GM23338 (cell line): ENCODE results near the gene CCDC127. TPM values are rescaled to one million over a fixed set of nuclear protein-coding genes. Genes with fewer than 3 reads are reported as not detected.

Source experiments
- ATAC-seq: fragments of 200-7000 bp; cut with Tn5 transposase; 3 replicates; pipeline ENCODE4 v1.9.1; 2020
- DNase-seq: peaks from one replicate; pipeline ENCODE4 v3.0.0-alpha.2; 2015; ENCODE audit warnings: low spot score
- H2AFZ ChIP-seq: fragments of 200-600 bp; sonication (generic); 2 replicates; pipeline ENCODE4 v1.8.0; 2016; ENCODE audit warnings: antibody characterized with exemption, mild to moderate bottlenecking, moderate library complexity
- H3F3A ChIP-seq: fragments of 200-600 bp; sonication (generic); replicated peaks from 2 replicates; pipeline ENCODE4 v1.8.0; 2017; ENCODE audit warnings: antibody characterized with exemption, mixed run types, low read depth
- H3K27ac ChIP-seq: fragments of 200-600 bp; sonication (generic); 2 replicates; pipeline ENCODE4 v1.6.1; 2016; ENCODE audit warnings: low read depth
- H3K27me3 ChIP-seq: fragments of 200-600 bp; sonication (generic); 2 replicates; pipeline ENCODE4 v1.8.0; 2016; ENCODE audit warnings: mild to moderate bottlenecking, mixed run types, moderate library complexity; ENCODE audit not compliant: insufficient read depth
- H3K36me3 ChIP-seq: fragments of 200-600 bp; sonication (generic); 2 replicates; pipeline ENCODE4 v1.8.0; 2016; ENCODE audit warnings: mild to moderate bottlenecking; ENCODE audit not compliant: insufficient read depth
- H3K4me1 ChIP-seq: fragments of 200-600 bp; sonication (generic); 2 replicates; pipeline ENCODE4 v1.8.0; 2016; ENCODE audit warnings: mild to moderate bottlenecking, moderate library complexity; ENCODE audit not compliant: insufficient read depth
- H3K4me2 ChIP-seq: fragments of 200-600 bp; sonication (generic); 2 replicates; pipeline ENCODE4 v1.7.1; 2017; ENCODE audit warnings: mixed run types
- H3K4me3 ChIP-seq: fragments of 200-600 bp; sonication (generic); 2 replicates; pipeline ENCODE4 v1.6.1; 2016; ENCODE audit warnings: mixed run types
- H3K79me2 ChIP-seq: fragments of 200-600 bp; sonication (generic); replicated peaks from 2 replicates; pipeline ENCODE4 v1.8.0; 2017; ENCODE audit warnings: mild to moderate bottlenecking; ENCODE audit not compliant: insufficient read depth
- H3K9me2 ChIP-seq: fragments of 200-600 bp; sonication (generic); 2 replicates; pipeline ENCODE4 v1.8.0; 2017; ENCODE audit not compliant: insufficient read depth
- H4K20me1 ChIP-seq: fragments of 200-600 bp; sonication (generic); replicated peaks from 2 replicates; pipeline ENCODE4 v1.8.0; 2017; ENCODE audit warnings: mild to moderate bottlenecking; ENCODE audit not compliant: insufficient read depth
- H3K27ac Mint-ChIP-seq: 2 replicates; pipeline ENCODE4 v1.8.0; 2020; ENCODE audit warnings: inconsistent platforms, mild to moderate bottlenecking, moderate library complexity, mixed read lengths
- H3K27me3 Mint-ChIP-seq: 3 replicates; pipeline ENCODE4 v1.8.0; 2022; ENCODE audit warnings: low read depth, mild to moderate bottlenecking, moderate library complexity, mixed read lengths, inconsistent platforms; ENCODE audit not compliant: insufficient read depth, poor library complexity
- H3K36me3 Mint-ChIP-seq: 3 replicates; pipeline ENCODE4 v1.8.0; 2021; ENCODE audit warnings: low read depth, mild to moderate bottlenecking, inconsistent platforms, moderate library complexity, mixed read lengths
- H3K4me1 Mint-ChIP-seq: 3 replicates; pipeline ENCODE4 v1.8.0; 2020; ENCODE audit warnings: mild to moderate bottlenecking, inconsistent platforms, mixed read lengths
- H3K4me3 Mint-ChIP-seq: 3 replicates; pipeline ENCODE4 v1.8.0; 2021; ENCODE audit warnings: moderate library complexity, mild to moderate bottlenecking, inconsistent platforms, mixed read lengths
- H3K9me3 Mint-ChIP-seq: 3 replicates; pipeline ENCODE4 v1.8.0; 2020; ENCODE audit warnings: moderate library complexity, mild to moderate bottlenecking, inconsistent platforms, mixed read lengths
- polyA plus RNA-seq: library from polyadenylated mRNA; unstranded; fragments of >200 nt; fragmentation: Nextera tagmentation; extraction: Ambion mirVana; gene quantifications from 2 replicates; pipeline ENCODE4 v1.2.1, GENCODE V29; 2016
- total RNA-seq: library from RNA; depleted of rRNA; stranded (reverse); fragments of >200 nt; shearing (Covaris generic); gene quantifications from 2 replicates; pipeline ENCODE4 v1.2.3, GENCODE V29; 2014
- TF ChIP-seq, protein P1 (sequence below): IDR thresholded peaks from one replicate; pipeline ENCODE4 v1.6.1; 2018; ENCODE audit warnings: antibody characterized with exemption; ENCODE audit not compliant: unreplicated experiment
- TF ChIP-seq, protein P2 (sequence below): fragments of 250-450 bp; sonication (Bioruptor Pico); IDR thresholded peaks from 2 replicates; pipeline ENCODE4 v1.5.0; 2020; ENCODE audit warnings: mild to moderate bottlenecking, moderate library complexity

CCDC127 gene
- total and polyA plus RNA-seq, 2 experiments from 2014 or later, result 6.0 to 7.2 TPM

DNA sequence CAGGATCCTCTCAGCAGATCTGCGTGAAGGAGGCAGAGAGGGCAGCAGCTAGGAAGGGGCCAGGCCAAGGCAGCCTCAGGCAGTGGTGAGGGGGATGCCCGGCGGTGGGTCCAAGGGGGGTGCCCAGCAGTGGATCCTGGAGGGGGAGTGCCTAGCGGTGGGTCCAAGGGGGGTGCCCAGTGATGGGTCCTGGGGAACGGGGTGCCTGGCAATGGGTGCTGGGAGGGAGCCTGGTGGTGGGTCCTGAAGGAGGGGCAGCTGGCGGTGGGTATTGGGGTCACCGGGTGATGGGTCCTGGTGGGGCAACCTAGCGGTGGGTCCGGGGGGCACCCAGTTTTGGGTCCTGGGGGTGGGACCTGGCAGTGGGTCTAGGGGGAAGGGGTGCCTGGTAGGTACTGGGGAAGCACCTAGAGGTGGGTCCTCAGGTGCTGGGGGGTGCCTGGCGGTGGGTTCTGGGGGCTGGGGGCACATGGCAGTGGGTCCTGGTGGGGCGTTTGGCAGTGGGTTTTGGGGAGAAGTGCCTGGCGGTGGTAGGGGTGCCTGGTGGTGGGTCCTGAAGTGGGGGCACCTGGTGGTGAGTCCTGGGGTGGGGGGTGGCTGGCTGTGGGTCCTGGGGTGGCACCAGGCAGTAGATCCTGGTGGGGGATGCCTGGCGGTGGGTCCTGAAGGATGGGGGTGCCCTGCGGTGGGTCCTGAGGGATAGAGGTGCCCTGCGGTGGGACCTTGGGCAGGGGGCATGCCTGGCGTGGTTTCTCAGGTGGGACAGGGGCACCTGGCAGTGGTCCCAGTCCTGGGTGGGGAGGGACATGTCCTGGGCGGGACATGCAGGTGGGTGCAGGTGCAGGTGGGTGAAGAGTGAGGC is 24.8 kb downstream of the CCDC127 start:
- TF ChIP-seq, protein P1, sequence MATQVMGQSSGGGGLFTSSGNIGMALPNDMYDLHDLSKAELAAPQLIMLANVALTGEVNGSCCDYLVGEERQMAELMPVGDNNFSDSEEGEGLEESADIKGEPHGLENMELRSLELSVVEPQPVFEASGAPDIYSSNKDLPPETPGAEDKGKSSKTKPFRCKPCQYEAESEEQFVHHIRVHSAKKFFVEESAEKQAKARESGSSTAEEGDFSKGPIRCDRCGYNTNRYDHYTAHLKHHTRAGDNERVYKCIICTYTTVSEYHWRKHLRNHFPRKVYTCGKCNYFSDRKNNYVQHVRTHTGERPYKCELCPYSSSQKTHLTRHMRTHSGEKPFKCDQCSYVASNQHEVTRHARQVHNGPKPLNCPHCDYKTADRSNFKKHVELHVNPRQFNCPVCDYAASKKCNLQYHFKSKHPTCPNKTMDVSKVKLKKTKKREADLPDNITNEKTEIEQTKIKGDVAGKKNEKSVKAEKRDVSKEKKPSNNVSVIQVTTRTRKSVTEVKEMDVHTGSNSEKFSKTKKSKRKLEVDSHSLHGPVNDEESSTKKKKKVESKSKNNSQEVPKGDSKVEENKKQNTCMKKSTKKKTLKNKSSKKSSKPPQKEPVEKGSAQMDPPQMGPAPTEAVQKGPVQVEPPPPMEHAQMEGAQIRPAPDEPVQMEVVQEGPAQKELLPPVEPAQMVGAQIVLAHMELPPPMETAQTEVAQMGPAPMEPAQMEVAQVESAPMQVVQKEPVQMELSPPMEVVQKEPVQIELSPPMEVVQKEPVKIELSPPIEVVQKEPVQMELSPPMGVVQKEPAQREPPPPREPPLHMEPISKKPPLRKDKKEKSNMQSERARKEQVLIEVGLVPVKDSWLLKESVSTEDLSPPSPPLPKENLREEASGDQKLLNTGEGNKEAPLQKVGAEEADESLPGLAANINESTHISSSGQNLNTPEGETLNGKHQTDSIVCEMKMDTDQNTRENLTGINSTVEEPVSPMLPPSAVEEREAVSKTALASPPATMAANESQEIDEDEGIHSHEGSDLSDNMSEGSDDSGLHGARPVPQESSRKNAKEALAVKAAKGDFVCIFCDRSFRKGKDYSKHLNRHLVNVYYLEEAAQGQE, result no peak
- TF ChIP-seq, protein P2, sequence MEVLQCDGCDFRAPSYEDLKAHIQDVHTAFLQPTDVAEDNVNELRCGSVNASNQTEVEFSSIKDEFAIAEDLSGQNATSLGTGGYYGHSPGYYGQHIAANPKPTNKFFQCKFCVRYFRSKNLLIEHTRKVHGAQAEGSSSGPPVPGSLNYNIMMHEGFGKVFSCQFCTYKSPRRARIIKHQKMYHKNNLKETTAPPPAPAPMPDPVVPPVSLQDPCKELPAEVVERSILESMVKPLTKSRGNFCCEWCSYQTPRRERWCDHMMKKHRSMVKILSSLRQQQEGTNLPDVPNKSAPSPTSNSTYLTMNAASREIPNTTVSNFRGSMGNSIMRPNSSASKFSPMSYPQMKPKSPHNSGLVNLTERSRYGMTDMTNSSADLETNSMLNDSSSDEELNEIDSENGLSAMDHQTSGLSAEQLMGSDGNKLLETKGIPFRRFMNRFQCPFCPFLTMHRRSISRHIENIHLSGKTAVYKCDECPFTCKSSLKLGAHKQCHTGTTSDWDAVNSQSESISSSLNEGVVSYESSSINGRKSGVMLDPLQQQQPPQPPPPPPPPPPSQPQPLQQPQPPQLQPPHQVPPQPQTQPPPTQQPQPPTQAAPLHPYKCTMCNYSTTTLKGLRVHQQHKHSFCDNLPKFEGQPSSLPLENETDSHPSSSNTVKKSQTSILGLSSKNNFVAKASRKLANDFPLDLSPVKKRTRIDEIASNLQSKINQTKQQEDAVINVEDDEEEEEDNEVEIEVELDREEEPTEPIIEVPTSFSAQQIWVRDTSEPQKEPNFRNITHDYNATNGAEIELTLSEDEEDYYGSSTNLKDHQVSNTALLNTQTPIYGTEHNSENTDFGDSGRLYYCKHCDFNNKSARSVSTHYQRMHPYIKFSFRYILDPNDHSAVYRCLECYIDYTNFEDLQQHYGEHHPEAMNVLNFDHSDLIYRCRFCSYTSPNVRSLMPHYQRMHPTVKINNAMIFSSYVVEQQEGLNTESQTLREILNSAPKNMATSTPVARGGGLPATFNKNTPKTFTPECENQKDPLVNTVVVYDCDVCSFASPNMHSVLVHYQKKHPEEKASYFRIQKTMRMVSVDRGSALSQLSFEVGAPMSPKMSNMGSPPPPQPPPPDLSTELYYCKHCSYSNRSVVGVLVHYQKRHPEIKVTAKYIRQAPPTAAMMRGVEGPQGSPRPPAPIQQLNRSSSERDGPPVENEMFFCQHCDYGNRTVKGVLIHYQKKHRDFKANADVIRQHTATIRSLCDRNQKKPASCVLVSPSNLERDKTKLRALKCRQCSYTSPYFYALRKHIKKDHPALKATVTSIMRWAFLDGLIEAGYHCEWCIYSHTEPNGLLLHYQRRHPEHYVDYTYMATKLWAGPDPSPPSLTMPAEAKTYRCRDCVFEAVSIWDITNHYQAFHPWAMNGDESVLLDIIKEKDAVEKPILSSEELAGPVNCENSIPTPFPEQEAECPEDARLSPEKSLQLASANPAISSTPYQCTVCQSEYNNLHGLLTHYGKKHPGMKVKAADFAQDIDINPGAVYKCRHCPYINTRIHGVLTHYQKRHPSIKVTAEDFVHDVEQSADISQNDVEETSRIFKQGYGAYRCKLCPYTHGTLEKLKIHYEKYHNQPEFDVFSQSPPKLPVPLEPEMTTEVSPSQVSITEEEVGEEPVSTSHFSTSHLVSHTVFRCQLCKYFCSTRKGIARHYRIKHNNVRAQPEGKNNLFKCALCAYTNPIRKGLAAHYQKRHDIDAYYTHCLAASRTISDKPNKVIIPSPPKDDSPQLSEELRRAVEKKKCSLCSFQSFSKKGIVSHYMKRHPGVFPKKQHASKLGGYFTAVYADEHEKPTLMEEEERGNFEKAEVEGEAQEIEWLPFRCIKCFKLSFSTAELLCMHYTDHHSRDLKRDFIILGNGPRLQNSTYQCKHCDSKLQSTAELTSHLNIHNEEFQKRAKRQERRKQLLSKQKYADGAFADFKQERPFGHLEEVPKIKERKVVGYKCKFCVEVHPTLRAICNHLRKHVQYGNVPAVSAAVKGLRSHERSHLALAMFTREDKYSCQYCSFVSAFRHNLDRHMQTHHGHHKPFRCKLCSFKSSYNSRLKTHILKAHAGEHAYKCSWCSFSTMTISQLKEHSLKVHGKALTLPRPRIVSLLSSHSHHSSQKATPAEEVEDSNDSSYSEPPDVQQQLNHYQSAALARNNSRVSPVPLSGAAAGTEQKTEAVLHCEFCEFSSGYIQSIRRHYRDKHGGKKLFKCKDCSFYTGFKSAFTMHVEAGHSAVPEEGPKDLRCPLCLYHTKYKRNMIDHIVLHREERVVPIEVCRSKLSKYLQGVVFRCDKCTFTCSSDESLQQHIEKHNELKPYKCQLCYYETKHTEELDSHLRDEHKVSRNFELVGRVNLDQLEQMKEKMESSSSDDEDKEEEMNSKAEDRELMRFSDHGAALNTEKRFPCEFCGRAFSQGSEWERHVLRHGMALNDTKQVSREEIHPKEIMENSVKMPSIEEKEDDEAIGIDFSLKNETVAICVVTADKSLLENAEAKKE (CRISPR knock-in tag), result no peak
- Histone ChIP-seq H3K4me2 (no peak overlapping the region), H3K4me1 (no peaks in the 10 kb centered on the region), H4K20me1 (no peaks in the 10 kb centered on the region), H3F3A (0 out of 2 replicates have a peak, but pooled peaks cover 2% of the 10 kb centered on the region), H3K79me2 (no peaks in the 10 kb centered on the region), H3K9me2 (no peaks in the 10 kb centered on the region), H3K27me3 (no peaks in the 10 kb centered on the region), H2AFZ (no peak overlapping the region), H3K36me3 (no peaks in the 10 kb centered on the region), H3K27ac (no peak overlapping the region), H3K4me3 (no peak overlapping the region)
- no peak overlapping the region for H3K27ac Mint-ChIP-seq
- H3K9me3 Mint-ChIP-seq, result no peaks in the 10 kb centered on the region
- ATAC-seq (no peak), DNase-seq (no peak)
- peaks cover 17% of the 10 kb centered on the region for H3K27me3 Mint-ChIP-seq
- peaks cover 14% of the 10 kb centered on the region; the same call in 2 of the 3 replicates for H3K4me1 Mint-ChIP-seq
- no peak overlapping the region for H3K4me3 Mint-ChIP-seq
- H3K36me3 Mint-ChIP-seq, result no peaks in the 10 kb centered on the region
